ENCODE data around the gene ISYNA1.

DNA sequence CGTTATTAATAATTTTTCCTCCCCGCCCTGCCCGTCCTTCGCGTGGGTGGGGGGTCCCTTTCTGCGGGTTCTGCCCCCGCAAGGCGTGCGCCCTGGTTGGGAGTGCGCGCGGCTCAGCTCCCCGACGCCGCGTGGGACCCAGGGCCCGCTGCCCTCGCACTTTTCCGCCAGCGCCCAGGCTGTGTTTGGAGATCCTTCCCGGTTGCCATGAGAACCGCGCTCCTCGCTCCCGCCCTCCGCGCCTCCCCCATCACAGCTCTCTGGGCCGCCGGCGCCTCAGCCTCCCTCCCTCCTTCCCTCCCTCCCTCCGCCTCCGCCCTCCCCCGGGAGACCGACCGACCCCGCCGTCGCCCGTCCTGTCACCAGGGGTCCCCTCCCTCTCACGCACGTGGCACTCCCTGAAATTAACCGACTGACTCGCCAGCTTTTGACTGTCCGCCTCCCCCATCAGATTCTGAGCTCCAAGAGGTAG, 21.1 kb downstream of the ISYNA1 start:
- TF ChIP-seq, protein P1, sequence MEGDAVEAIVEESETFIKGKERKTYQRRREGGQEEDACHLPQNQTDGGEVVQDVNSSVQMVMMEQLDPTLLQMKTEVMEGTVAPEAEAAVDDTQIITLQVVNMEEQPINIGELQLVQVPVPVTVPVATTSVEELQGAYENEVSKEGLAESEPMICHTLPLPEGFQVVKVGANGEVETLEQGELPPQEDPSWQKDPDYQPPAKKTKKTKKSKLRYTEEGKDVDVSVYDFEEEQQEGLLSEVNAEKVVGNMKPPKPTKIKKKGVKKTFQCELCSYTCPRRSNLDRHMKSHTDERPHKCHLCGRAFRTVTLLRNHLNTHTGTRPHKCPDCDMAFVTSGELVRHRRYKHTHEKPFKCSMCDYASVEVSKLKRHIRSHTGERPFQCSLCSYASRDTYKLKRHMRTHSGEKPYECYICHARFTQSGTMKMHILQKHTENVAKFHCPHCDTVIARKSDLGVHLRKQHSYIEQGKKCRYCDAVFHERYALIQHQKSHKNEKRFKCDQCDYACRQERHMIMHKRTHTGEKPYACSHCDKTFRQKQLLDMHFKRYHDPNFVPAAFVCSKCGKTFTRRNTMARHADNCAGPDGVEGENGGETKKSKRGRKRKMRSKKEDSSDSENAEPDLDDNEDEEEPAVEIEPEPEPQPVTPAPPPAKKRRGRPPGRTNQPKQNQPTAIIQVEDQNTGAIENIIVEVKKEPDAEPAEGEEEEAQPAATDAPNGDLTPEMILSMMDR (IDR thresholded peaks at IDR 0.05): no peak
- TF ChIP-seq EZH2 (IDR thresholded peaks at IDR 0.05): no peak
